ENCODE measurements around the gene COL6A1.

GRCh38 chr21:46033410-46034400 lies 52.1 kb downstream of the COL6A1 start:
- TF ChIP-seq CTCF (IDR thresholded peaks at IDR 0.05; ENCODE audit: insufficient read depth, low read length) (no peak), REST (IDR thresholded peaks at IDR 0.05; ENCODE audit: insufficient replicate concordance, low read depth) (no peak), GABPA (IDR thresholded peaks at IDR 0.05; ENCODE audit: low read depth) (no peak), POLR2AphosphoS5 (IDR thresholded peaks at IDR 0.05; ENCODE audit: low read depth) (no peak)
